HepG2 (cell line): Measurements from ENCODE around the gene ABCA2. TPM values are rescaled to one million over a fixed set of nuclear protein-coding genes. Genes with fewer than 3 reads are reported as not detected.
A peak's percentile ranks its signal among the peaks of the same experiment; 100 is the strongest.

Source experiments
- ATAC-seq: fragments of 200-7000 bp; cut with Tn5 transposase; 3 replicates; pipeline ENCODE4 v1.9.1; 2020; ENCODE audit warnings: mild to moderate bottlenecking, moderate library complexity
- BruUV-seq: library from RNA; stranded (reverse); fragments of 400-500 nt; replicated peaks from 2 replicates; lab custom pipeline; 2021; lab: Mats Ljungman, UMichigan
- CTCF ChIA-PET: fragments of 300-600 bp; formaldehyde crosslinking; extraction: SDS; loops from one replicate; lab custom pipeline; 2021; ENCODE audit warnings: low total read pairs, inconsistent platforms, low intra/inter-chr PET ratio; lab: Yijun Ruan, JAX
- POLR2A ChIA-PET: fragments of 350-600 bp; sonication (Branson Sonifier 250); formaldehyde crosslinking; loops from one replicate; lab custom pipeline; 2020; ENCODE audit warnings: antibody characterized with exemption, inconsistent platforms; lab: Yijun Ruan, JAX
- DNase-seq: peaks from one replicate; pipeline ENCODE4 v3.0.0-alpha.2; 2015; ENCODE audit warnings: low spot score
- FAIRE-seq: peaks from 3 replicates; lab custom pipeline; 2011; peaks lifted over from hg19 to GRCh38; lab: Jason Lieb, UNC
- H2AFZ ChIP-seq: one replicate; pipeline ENCODE4 v1.6.1; 2011; ENCODE audit warnings: low read length, inconsistent platforms
- H3K27ac ChIP-seq: fragments of 300-600 bp; 3 replicates; pipeline ENCODE4 v1.8.0; 2011; ENCODE audit warnings: mixed run types, mild to moderate bottlenecking, mixed read lengths, low read length, inconsistent platforms; ENCODE audit not compliant: insufficient read depth; ENCODE audit errors: extremely low read length
- H3K27me3 ChIP-seq, 2 experiments: fragments of 200-600 bp in 1 of 2; 2 replicates in 1 of 2; 3 replicates in 1 of 2; pipeline versions ENCODE4 v1.6.0 to v1.8.0; 2011; ENCODE audit warnings: low read length in 2 of 2, mild to moderate bottlenecking in 2 of 2, moderate library complexity in 2 of 2, inconsistent platforms in 1 of 2; ENCODE audit not compliant: insufficient read depth in 2 of 2, control insufficient read depth in 1 of 2
- H3K36me3 ChIP-seq, 2 experiments: fragments of 200-600 bp in 1 of 2; replicated peaks in 1 of 2; 2 replicates in 1 of 2; 3 replicates in 1 of 2; pipeline versions ENCODE4 v1.5.1 to v1.8.0; 2011; ENCODE audit warnings: low read length in 2 of 2, inconsistent platforms in 1 of 2; ENCODE audit not compliant: insufficient read depth in 2 of 2, control insufficient read depth in 1 of 2
- H3K4me1 ChIP-seq: 2 replicates; pipeline ENCODE4 v1.5.1; 2012; ENCODE audit warnings: low read length, inconsistent platforms; ENCODE audit not compliant: insufficient read depth
- H3K4me2 ChIP-seq: 2 replicates; pipeline ENCODE4 v1.6.0; 2011; ENCODE audit warnings: low read depth, low read length, inconsistent platforms
- H3K4me3 ChIP-seq, 3 experiments: fragments of 200-600 bp in 1 of 3; sonication (generic), shearing (Covaris generic) in 1 of 3; replicated peaks in 1 of 3; 2 replicates each; pipeline ENCODE4 v1.5.1; 2011 to 2016; ENCODE audit warnings: low read length in 3 of 3, inconsistent platforms in 2 of 3, low read depth in 2 of 3, mild to moderate bottlenecking in 2 of 3, control low read depth in 1 of 3, mixed read lengths in 1 of 3; ENCODE audit not compliant: insufficient read depth in 1 of 3
- H3K79me2 ChIP-seq: one replicate; pipeline ENCODE4 v1.6.1; 2011; ENCODE audit warnings: low read length, inconsistent platforms; ENCODE audit not compliant: insufficient read depth
- H3K9ac ChIP-seq: 2 replicates; pipeline ENCODE4 v1.6.0; 2011; ENCODE audit warnings: mild to moderate bottlenecking, low read depth, low read length, inconsistent platforms; ENCODE audit not compliant: insufficient read depth
- H3K9me3 ChIP-seq: 2 replicates; pipeline ENCODE4 v1.5.1; 2012; ENCODE audit warnings: mild to moderate bottlenecking, low read length
- H4K20me1 ChIP-seq: 2 replicates; pipeline ENCODE4 v1.6.0; 2011; ENCODE audit warnings: inconsistent platforms, mild to moderate bottlenecking, low read length, moderate library complexity; ENCODE audit not compliant: insufficient read depth
- AGO2 ChIP-seq: fragments of 200-400 bp; formaldehyde crosslinking; optimal IDR thresholded peaks from 2 replicates; pipeline ENCODE3; 2017; ENCODE audit warnings: mild to moderate bottlenecking, low read depth, low read length, moderate library complexity
- GTF2F1 ChIP-seq: fragments of 150-350 bp; IDR thresholded peaks from 2 replicates; pipeline ENCODE4 v1.6.1; 2014; ENCODE audit warnings: low read length
- HNRNPK ChIP-seq: fragments of 200-400 bp; formaldehyde crosslinking; IDR thresholded peaks from 2 replicates; pipeline ENCODE4 v1.6.1; 2018; ENCODE audit warnings: low read length, low read depth, moderate library complexity, mild to moderate bottlenecking; ENCODE audit not compliant: poor library complexity, severe bottlenecking
- KDM4B ChIP-seq: sonication (generic); formaldehyde crosslinking; IDR thresholded peaks from 2 replicates; pipeline ENCODE4 v1.4.0; 2020; ENCODE audit warnings: missing genetic modification reagents
- MAX ChIP-seq: IDR thresholded peaks from 2 replicates; pipeline ENCODE4 v1.6.1; 2012; ENCODE audit warnings: inconsistent platforms
- MNT ChIP-seq: fragments of 450-650 bp; IDR thresholded peaks from 2 replicates; pipeline ENCODE4 v1.6.1; 2016
- TOE1 ChIP-seq: sonication (generic); formaldehyde crosslinking; IDR thresholded peaks from 2 replicates; pipeline ENCODE4 v1.4.0; 2020; ENCODE audit warnings: mild to moderate bottlenecking, missing genetic modification reagents
- ZFP36 ChIP-seq: fragments of 150-350 bp; IDR thresholded peaks from 2 replicates; pipeline ENCODE4 v1.6.1; 2018; ENCODE audit warnings: borderline replicate concordance, low read length, low read depth; ENCODE audit not compliant: partially characterized antibody
- ZNF878 ChIP-seq: sonication (generic); formaldehyde crosslinking; IDR thresholded peaks from 2 replicates; pipeline ENCODE4 v1.8.1; 2023; ENCODE audit warnings: mild to moderate bottlenecking, missing genetic modification reagents, moderate library complexity
- WGBS: methylation state at CpG from one replicate; pipeline ENCODE4 v1.1.6; 2017; ENCODE audit warnings: low lambda C conversion rate; 5-methylcytosine and 5-hydroxymethylcytosine counted together
- in situ Hi-C: cut with HindIII; loops from 2 replicates; pipeline ENCODE4 v1.10.0; 2017; ENCODE audit warnings: low pct_unique_long_range_greater_than_20kb; ENCODE audit not compliant: extremely low pct_ligation_motif_present
- intact Hi-C: fragments of 100-400 bp; cut with micrococcal nuclease; formaldehyde crosslinking; loops from one replicate; pipeline ENCODE4 v1.10.0; 2022; ENCODE audit not compliant: unreplicated experiment
- polyA plus RNA-seq, 8 experiments: library from polyadenylated mRNA; depleted of rRNA in 3 of 8; stranded (reverse) in 7 of 8; unstranded in 1 of 8; fragments of >200 nt; fragmentation: Illumina TruSeq in 4 of 8; extraction: Trizol in 4 of 8; gene quantifications; 2 replicates each; pipeline versions ENCODE4 v1.2.1 to v1.2.3, GENCODE V29; 2011 to 2016; ENCODE audit warnings: low read depth in 4 of 8, missing spikeins in 1 of 8, mixed read lengths in 1 of 8; ENCODE audit not compliant: insufficient read depth in 1 of 8
- total RNA-seq, 5 experiments: library from RNA; depleted of rRNA; stranded (reverse); fragments of >200 nt; fragmentation: Illumina TruSeq; extraction: Trizol; gene quantifications; 2 replicates each; pipeline ENCODE4 v1.2.3, GENCODE V29; 2016; ENCODE audit warnings: low read depth in 1 of 5
- TF ChIP-seq, protein P1 (sequence below): sonication (generic); formaldehyde crosslinking; IDR thresholded peaks from 2 replicates; pipeline ENCODE4 v1.5.0; 2020; ENCODE audit warnings: missing genetic modification reagents, mild to moderate bottlenecking, borderline replicate concordance

ABCA2 gene
- total and polyA plus RNA-seq, 2 of the 13 experiments (the other 11 are each of a cell fraction or from before 2014, with no cell fraction given), result 2.9 to 19.2 TPM

GRCh38 chr9:137037483-137037882, 9.4 kb upstream of the ABCA2 start (continued):
- TF ChIP-seq TOE1, result no peak
- TF ChIP-seq, protein P1, sequence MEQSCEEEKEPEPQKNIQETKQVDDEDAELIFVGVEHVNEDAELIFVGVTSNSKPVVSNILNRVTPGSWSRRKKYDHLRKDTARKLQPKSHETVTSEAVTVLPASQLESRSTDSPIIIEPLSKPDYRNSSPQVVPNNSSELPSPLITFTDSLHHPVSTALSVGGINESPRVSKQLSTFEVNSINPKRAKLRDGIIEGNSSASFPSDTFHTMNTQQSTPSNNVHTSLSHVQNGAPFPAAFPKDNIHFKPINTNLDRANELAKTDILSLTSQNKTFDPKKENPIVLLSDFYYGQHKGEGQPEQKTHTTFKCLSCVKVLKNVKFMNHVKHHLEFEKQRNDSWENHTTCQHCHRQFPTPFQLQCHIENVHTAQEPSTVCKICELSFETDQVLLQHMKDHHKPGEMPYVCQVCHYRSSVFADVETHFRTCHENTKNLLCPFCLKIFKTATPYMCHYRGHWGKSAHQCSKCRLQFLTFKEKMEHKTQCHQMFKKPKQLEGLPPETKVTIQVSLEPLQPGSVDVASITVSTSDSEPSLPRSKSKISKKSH (CRISPR knock-in tag), result no peak

GRCh38 chr9:137037035-137037434, 9.0 kb upstream of the ABCA2 start:
- no peak for FAIRE-seq
- no CpG with 5 or more reads among the region's 13 CpGs for WGBS
- no peaks in the 10 kb centered on the region for H3K79me2 ChIP-seq
- no peak overlapping the region for H2AFZ ChIP-seq
- no peaks in the 10 kb centered on the region for H4K20me1 ChIP-seq
- H3K9ac ChIP-seq, result no peak overlapping the region
- no peak overlapping the region for H3K4me2 ChIP-seq
- intact Hi-C loops, result no loop called here
- BruUV-seq, result no TSS peak
- no peak for DNase-seq
- H3K27me3 ChIP-seq, result no peaks in the 10 kb centered on the region
- POLR2A ChIA-PET, result no interaction called here
- in situ Hi-C loops, result loop anchor here (10.0 kb wide), 1 partner anchor 192 kb away; the partner anchor contains the start of genes AJM1 and PHPT1
- no peak overlapping the region for H3K27ac ChIP-seq
- H3K4me1 ChIP-seq, result peaks cover 31% of the 10 kb centered on the region
- H3K9me3 ChIP-seq, result no peaks in the 10 kb centered on the region
- ATAC-seq, result no peak
- TF ChIP-seq ZFP36 (no peak), KDM4B (CRISPR knock-in tag) (no peak), MAX (no peak), AGO2 (peak; percentile 25), HNRNPK (no peak), GTF2F1 (no peak), ZNF878 (CRISPR knock-in tag) (no peak), MNT (no peak)
- no peaks in the 10 kb centered on the region for H3K36me3 ChIP-seq
- CTCF ChIA-PET, result no interaction called here
- no peak overlapping the region for H3K4me3 ChIP-seq
